HepG2 (cell line): ENCODE measurements around the gene PDE3B. TPM values are rescaled to one million over a fixed set of nuclear protein-coding genes. Genes with fewer than 3 reads are reported as not detected.

Source experiments
- AGO1 ChIP-seq: fragments of 200-400 bp; formaldehyde crosslinking; IDR thresholded peaks from 2 replicates; pipeline ENCODE4 v1.6.1; 2017; ENCODE audit warnings: mild to moderate bottlenecking, low read depth, low read length, moderate library complexity; ENCODE audit not compliant: poor library complexity, severe bottlenecking
- ATF7-NPFF ChIP-seq: sonication (generic); formaldehyde crosslinking; IDR thresholded peaks from 2 replicates; pipeline ENCODE4 v1.8.1; 2023; ENCODE audit warnings: mild to moderate bottlenecking, low read depth, missing genetic modification reagents, moderate library complexity
- BRD4 ChIP-seq: sonication (generic); formaldehyde crosslinking; IDR thresholded peaks from 2 replicates; pipeline ENCODE4 v1.4.0; 2020; ENCODE audit warnings: missing genetic modification reagents
- GATAD1 ChIP-seq: IDR thresholded peaks from 2 replicates; pipeline ENCODE4 v1.6.1; 2016; ENCODE audit warnings: missing genetic modification reagents, missing compliant biosample characterization
- HNRNPLL ChIP-seq: fragments of 200-400 bp; formaldehyde crosslinking; IDR thresholded peaks from 2 replicates; pipeline ENCODE4 v1.6.1; 2017; ENCODE audit warnings: mild to moderate bottlenecking, low read depth, low read length; ENCODE audit not compliant: poor library complexity, severe bottlenecking
- ISX ChIP-seq: sonication (generic); formaldehyde crosslinking; conservative IDR thresholded peaks from 2 replicates; pipeline ENCODE4 v1.5.0; 2020; ENCODE audit warnings: missing genetic modification reagents
- SIX1 ChIP-seq: sonication (generic); formaldehyde crosslinking; IDR thresholded peaks from 2 replicates; pipeline ENCODE4 v1.4.0; 2020; ENCODE audit warnings: missing genetic modification reagents, borderline replicate concordance
- SNAPC5 ChIP-seq: sonication (generic); formaldehyde crosslinking; IDR thresholded peaks from 2 replicates; pipeline ENCODE4 v1.8.1; 2023; ENCODE audit warnings: mild to moderate bottlenecking, missing genetic modification reagents, borderline replicate concordance
- SP140L ChIP-seq: sonication (generic); formaldehyde crosslinking; IDR thresholded peaks from 2 replicates; pipeline ENCODE4 v1.4.0; 2020; ENCODE audit warnings: missing genetic modification reagents, borderline replicate concordance
- TBL1XR1 ChIP-seq: fragments of 150-350 bp; IDR thresholded peaks from 2 replicates; pipeline ENCODE4 v1.6.1; 2014; ENCODE audit warnings: borderline replicate concordance, low read length; ENCODE audit not compliant: partially characterized antibody
- ZBTB14 ChIP-seq: sonication (generic); formaldehyde crosslinking; IDR thresholded peaks from 2 replicates; pipeline ENCODE4 v1.4.0; 2020; ENCODE audit warnings: missing genetic modification reagents
- ZNF282 ChIP-seq: fragments of 450-650 bp; IDR thresholded peaks from 2 replicates; pipeline ENCODE4 v1.6.1; 2018; ENCODE audit not compliant: partially characterized antibody
- ZNF564 ChIP-seq: sonication (generic); formaldehyde crosslinking; IDR thresholded peaks from 2 replicates; pipeline ENCODE4 v1.8.1; 2023; ENCODE audit warnings: mild to moderate bottlenecking, missing genetic modification reagents
- ZNF569 ChIP-seq: sonication (generic); formaldehyde crosslinking; IDR thresholded peaks from 2 replicates; pipeline ENCODE4 v1.5.0; 2020; ENCODE audit warnings: mild to moderate bottlenecking, missing genetic modification reagents, moderate library complexity, borderline replicate concordance
- ZNF713 ChIP-seq: sonication (generic); formaldehyde crosslinking; IDR thresholded peaks from 2 replicates; pipeline ENCODE4 v1.4.0; 2020; ENCODE audit warnings: mild to moderate bottlenecking, missing genetic modification reagents
- ZNF776 ChIP-seq: sonication (generic); formaldehyde crosslinking; IDR thresholded peaks from 2 replicates; pipeline ENCODE4 v1.4.0; 2020; ENCODE audit warnings: mild to moderate bottlenecking, missing genetic modification reagents
- ZNF879 ChIP-seq: sonication (generic); formaldehyde crosslinking; IDR thresholded peaks from 2 replicates; pipeline ENCODE4 v1.8.1; 2023; ENCODE audit warnings: missing genetic modification reagents
- polyA plus RNA-seq, 8 experiments: library from polyadenylated mRNA; depleted of rRNA in 3 of 8; stranded (reverse) in 7 of 8; unstranded in 1 of 8; fragments of >200 nt; fragmentation: Illumina TruSeq in 4 of 8; extraction: Trizol in 4 of 8; gene quantifications; 2 replicates each; pipeline versions ENCODE4 v1.2.1 to v1.2.3, GENCODE V29; 2011 to 2016; ENCODE audit warnings: low read depth in 4 of 8, missing spikeins in 1 of 8, mixed read lengths in 1 of 8; ENCODE audit not compliant: insufficient read depth in 1 of 8
- total RNA-seq, 5 experiments: library from RNA; depleted of rRNA; stranded (reverse); fragments of >200 nt; fragmentation: Illumina TruSeq; extraction: Trizol; gene quantifications; 2 replicates each; pipeline ENCODE4 v1.2.3, GENCODE V29; 2016; ENCODE audit warnings: low read depth in 1 of 5
- TF ChIP-seq, protein P1 (sequence below): sonication (generic); formaldehyde crosslinking; IDR thresholded peaks from 2 replicates; pipeline ENCODE4 v1.4.0; 2020; ENCODE audit warnings: missing genetic modification reagents; ENCODE audit errors: not compliant biosample characterization
- TF ChIP-seq, protein P2 (sequence below): IDR thresholded peaks from 2 replicates; pipeline ENCODE4 v1.6.1; 2016; ENCODE audit warnings: missing compliant biosample characterization, missing genetic modification reagents, borderline replicate concordance
- TF ChIP-seq, protein P3 (sequence below): IDR thresholded peaks from 2 replicates; pipeline ENCODE4 v1.6.1; 2012; ENCODE audit warnings: low read length, improper control_type of control experiment
- TF ChIP-seq, protein P4 (sequence below): sonication (generic); formaldehyde crosslinking; IDR thresholded peaks from 2 replicates; pipeline ENCODE4 v1.5.0; 2020; ENCODE audit warnings: missing genetic modification reagents, mild to moderate bottlenecking, borderline replicate concordance

PDE3B gene
- total and polyA plus RNA-seq, 2 of the 13 experiments (the other 11 are each of a cell fraction or from before 2014, with no cell fraction given): 14.1 to 26.5 TPM

DNA sequence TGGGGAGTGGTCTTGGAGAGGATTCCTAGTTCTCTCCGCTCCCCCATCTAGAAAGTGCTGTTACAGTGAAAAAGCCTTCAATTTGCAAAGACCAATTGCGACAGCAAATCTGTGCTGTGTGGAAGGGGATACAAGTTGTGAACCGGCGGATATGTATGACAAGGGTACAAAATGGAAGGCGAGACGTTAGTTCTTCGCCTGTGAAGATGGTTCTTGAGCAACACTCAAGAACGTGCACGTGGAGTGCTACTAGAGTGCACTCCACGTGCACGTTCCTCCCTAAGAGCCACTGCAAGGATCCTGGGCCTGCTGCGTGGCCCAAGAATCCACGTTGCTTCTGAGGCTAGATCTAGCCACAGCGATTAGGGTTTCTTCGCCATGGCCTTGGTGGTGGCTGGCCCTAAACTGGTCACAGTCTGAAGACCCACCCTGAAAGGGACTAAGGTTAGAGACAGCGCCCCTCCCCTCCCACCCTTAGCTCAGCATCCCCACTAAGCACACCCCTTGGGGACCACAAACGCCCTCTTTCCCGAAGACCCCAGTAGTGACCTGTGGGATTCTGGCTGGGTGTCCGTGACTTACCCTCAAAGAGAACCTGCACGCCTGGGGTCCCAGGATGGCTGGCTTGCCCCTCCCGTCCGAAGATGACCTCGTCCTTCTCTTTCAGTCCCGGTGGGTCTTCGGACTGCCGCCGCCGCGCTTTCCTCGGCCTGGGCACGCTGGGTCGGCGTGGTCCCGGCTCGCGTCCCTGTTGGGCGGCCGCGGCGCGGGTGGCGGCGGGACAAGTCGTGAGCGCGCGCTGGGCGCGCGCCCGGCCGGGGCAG lies 519 bp upstream of the PDE3B start (continued):
- TF ChIP-seq, protein P1, sequence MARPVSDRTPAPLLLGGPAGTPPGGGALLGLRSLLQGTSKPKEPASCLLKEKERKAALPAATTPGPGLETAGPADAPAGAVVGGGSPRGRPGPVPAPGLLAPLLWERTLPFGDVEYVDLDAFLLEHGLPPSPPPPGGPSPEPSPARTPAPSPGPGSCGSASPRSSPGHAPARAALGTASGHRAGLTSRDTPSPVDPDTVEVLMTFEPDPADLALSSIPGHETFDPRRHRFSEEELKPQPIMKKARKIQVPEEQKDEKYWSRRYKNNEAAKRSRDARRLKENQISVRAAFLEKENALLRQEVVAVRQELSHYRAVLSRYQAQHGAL (CRISPR knock-in tag): no peak
- no peak for TF ChIP-seq TBL1XR1
- no peak; the same call in 1 of the 2 replicates for TF ChIP-seq BRD4 (CRISPR knock-in tag)
- TF ChIP-seq SNAPC5 (CRISPR knock-in tag): no peak
- no peak for TF ChIP-seq GATAD1 (CRISPR knock-in tag)
- TF ChIP-seq AGO1: no peak
- TF ChIP-seq HNRNPLL: no peak
- no peak for TF ChIP-seq ZNF713 (CRISPR knock-in tag)
- no peak; the same call in 1 of the 2 replicates for TF ChIP-seq ZNF776
- no peak for TF ChIP-seq ZNF282
- TF ChIP-seq SIX1 (CRISPR knock-in tag): no peak
- TF ChIP-seq ZNF569 (CRISPR knock-in tag): no peak
- TF ChIP-seq, protein P2, sequence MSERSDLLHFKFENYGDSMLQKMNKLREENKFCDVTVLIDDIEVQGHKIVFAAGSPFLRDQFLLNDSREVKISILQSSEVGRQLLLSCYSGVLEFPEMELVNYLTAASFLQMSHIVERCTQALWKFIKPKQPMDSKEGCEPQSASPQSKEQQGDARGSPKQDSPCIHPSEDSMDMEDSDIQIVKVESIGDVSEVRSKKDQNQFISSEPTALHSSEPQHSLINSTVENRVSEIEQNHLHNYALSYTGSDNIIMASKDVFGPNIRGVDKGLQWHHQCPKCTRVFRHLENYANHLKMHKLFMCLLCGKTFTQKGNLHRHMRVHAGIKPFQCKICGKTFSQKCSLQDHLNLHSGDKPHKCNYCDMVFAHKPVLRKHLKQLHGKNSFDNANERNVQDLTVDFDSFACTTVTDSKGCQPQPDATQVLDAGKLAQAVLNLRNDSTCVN: peak; percentile 14; the same call in 1 of the 2 replicates
- TF ChIP-seq ZNF879 (CRISPR knock-in tag): peak; percentile 94
- no peak for TF ChIP-seq SP140L (CRISPR knock-in tag)
- TF ChIP-seq ISX: 0 out of 2 replicates have a peak, but pooled peaks have one; percentile 35
- TF ChIP-seq ATF7-NPFF (CRISPR knock-in tag): 0 out of 2 replicates have a peak, but pooled peaks have one; percentile 58
- no peak; the same call in 1 of the 2 replicates for TF ChIP-seq ZNF564 (CRISPR knock-in tag)
- TF ChIP-seq, protein P3, sequence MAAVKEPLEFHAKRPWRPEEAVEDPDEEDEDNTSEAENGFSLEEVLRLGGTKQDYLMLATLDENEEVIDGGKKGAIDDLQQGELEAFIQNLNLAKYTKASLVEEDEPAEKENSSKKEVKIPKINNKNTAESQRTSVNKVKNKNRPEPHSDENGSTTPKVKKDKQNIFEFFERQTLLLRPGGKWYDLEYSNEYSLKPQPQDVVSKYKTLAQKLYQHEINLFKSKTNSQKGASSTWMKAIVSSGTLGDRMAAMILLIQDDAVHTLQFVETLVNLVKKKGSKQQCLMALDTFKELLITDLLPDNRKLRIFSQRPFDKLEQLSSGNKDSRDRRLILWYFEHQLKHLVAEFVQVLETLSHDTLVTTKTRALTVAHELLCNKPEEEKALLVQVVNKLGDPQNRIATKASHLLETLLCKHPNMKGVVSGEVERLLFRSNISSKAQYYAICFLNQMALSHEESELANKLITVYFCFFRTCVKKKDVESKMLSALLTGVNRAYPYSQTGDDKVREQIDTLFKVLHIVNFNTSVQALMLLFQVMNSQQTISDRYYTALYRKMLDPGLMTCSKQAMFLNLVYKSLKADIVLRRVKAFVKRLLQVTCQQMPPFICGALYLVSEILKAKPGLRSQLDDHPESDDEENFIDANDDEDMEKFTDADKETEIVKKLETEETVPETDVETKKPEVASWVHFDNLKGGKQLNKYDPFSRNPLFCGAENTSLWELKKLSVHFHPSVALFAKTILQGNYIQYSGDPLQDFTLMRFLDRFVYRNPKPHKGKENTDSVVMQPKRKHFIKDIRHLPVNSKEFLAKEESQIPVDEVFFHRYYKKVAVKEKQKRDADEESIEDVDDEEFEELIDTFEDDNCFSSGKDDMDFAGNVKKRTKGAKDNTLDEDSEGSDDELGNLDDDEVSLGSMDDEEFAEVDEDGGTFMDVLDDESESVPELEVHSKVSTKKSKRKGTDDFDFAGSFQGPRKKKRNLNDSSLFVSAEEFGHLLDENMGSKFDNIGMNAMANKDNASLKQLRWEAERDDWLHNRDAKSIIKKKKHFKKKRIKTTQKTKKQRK: no peak
- TF ChIP-seq, protein P4, sequence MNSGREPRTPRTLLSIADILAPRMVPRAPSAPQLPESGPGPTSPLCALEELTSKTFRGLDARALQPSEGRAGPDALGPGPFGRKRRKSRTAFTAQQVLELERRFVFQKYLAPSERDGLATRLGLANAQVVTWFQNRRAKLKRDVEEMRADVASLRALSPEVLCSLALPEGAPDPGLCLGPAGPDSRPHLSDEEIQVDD (CRISPR knock-in tag): peak; percentile 54; the same call in 1 of the 2 replicates
- TF ChIP-seq ZBTB14 (CRISPR knock-in tag): peak; percentile 93; the same call in 1 of the 2 replicates
